ENCODE results near the gene MAPT. TPM values are rescaled to one million over a fixed set of nuclear protein-coding genes. Genes with fewer than 3 reads are reported as not detected.

The MAPT gene
- total RNA-seq, 1 experiment from 2014 or later, result 0.03 TPM

DNA sequence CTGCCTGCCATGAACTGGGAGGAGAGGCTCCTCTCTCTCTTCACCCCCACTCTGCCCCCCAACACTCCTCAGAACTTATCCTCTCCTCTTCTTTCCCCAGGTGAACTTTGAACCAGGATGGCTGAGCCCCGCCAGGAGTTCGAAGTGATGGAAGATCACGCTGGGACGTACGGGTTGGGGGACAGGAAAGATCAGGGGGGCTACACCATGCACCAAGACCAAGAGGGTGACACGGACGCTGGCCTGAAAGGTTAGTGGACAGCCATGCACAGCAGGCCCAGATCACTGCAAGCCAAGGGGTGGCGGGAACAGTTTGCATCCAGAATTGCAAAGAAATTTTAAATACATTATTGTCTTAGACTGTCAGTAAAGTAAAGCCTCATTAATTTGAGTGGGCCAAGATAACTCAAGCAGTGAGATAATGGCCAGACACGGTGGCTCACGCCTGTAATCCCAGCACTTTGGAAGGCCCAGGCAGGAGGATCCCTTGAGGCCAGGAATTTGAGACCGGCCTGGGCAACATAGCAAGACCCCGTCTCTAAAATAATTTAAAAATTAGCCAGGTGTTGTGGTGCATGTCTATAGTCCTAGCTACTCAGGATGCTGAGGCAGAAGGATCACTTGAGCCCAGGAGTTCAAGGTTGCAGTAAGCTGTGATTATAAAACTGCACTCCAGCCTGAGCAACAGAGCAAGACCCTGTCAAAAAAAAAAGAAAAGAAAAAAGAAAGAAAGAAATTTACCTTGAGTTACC, 68.0 kb downstream of the MAPT start:
- no peaks in the 10 kb centered on the region for H3K36me3 ChIP-seq
- no peak for DNase-seq (ENCODE audit: low read depth in 1 of 2, low spot score in 2 of 2)
- no peak overlapping the region for H3K4me3 ChIP-seq
- H3K27ac ChIP-seq, result no peak overlapping the region
- H3K9me3 ChIP-seq (replicated peaks), result no peaks in the 10 kb centered on the region
- no peaks in the 10 kb centered on the region for H3K4me1 ChIP-seq (replicated peaks)
- H3K27me3 ChIP-seq (replicated peaks), result peaks cover 49% of the 10 kb centered on the region

DNA sequence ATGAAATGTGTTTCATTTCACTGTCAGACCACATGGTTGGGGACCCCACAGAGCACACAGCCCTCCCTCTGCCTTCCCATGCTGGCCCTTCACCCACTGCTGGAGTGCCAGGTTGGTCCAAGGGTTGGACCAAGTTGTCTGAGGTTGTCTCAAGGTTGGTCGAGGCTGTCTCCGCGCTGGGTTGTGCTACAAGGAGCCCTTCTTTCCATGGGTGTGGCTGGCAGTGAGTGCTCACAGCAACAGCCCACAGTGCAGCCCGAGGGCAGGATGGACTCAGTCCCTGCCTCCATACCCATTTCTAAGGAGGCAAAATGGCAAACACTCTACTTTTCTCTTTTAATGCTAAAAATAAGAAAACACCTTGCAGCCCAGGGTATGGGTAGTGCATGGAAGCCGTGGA, 68.9 kb downstream of the MAPT start:
- Histone ChIP-seq H3K4me1 (replicated peaks) (no peaks in the 10 kb centered on the region), H3K27me3 (replicated peaks) (peaks cover 45% of the 10 kb centered on the region), H3K27ac (no peak overlapping the region), H3K36me3 (no peaks in the 10 kb centered on the region), H3K4me3 (no peak overlapping the region), H3K9me3 (replicated peaks) (no peaks in the 10 kb centered on the region)
- DNase-seq (ENCODE audit: low read depth in 1 of 2, low spot score in 2 of 2), result no peak

DNA sequence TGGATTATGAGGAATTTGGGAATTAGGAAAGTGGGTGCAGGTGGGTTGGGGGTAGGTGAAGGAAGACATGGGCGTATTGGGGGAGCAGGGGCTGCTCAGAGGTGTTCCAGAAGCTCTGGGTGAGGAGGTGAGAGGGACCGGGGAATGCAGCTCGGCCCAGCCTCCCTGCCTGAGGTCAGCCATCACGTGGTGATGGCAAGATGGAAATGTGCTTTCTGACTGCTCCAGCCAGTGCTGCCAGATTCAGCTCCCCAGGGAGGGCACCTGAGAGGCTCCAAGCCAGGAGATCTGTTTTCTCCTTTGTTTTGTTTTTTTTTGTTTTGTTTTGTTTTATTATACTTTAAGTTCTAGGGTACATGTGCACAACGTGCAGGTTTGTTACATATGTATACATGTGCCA, 69.5 kb downstream of the MAPT start:
- Histone ChIP-seq H3K4me1 (replicated peaks) (no peaks in the 10 kb centered on the region), H3K27me3 (replicated peaks) (peaks cover 47% of the 10 kb centered on the region), H3K27ac (no peak overlapping the region), H3K9me3 (replicated peaks) (no peaks in the 10 kb centered on the region), H3K36me3 (no peaks in the 10 kb centered on the region), H3K4me3 (no peak overlapping the region)
- DNase-seq (ENCODE audit: low read depth in 1 of 2, low spot score in 2 of 2), result no peak

DNA sequence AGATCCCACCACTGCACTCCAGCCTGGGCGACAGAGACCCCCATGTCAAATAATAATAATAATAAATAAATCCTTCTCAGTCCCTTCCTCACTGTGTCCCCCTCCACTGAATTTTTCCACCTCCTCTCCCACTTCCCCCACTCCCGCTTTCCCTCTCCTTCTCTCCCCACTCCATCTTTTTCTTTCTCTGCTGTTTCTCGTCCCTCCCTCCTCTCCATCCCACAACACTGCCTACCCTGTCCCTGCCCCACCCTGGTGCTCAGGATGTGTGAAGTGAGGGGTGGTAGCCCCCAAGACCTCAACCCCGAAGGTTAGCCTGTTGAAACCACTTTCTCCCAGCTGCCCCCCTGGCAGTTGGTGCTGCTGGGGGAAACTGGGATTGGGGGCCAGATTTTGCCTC, 70.3 kb downstream of the MAPT start:
- H3K4me1 ChIP-seq (replicated peaks), result no peaks in the 10 kb centered on the region
- no peak for DNase-seq (ENCODE audit: low read depth in 1 of 2, low spot score in 2 of 2)
- H3K27me3 ChIP-seq (replicated peaks), result peaks cover 41% of the 10 kb centered on the region

DNA sequence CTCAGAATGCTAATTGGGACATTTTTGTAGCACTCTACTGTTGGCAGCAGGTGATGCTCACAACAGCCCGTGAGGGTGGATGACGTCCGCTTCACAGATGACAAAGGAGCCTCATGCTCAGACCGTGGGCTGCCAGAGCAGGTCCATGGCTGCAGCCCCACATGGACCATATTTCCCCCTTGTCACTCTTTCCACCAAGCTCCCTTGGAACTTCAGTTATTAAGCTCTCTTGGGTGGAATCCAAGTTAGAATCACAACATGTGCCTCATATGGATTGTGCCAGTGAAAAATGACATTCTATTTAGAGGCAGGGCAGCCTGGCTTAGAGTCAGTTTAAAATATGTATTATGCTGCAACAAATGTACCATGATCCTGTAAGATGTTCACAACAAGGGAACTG, 71.5 kb downstream of the MAPT start:
- Histone ChIP-seq H3K4me1 (replicated peaks) (no peaks in the 10 kb centered on the region), H3K4me3 (no peak overlapping the region), H3K27me3 (replicated peaks) (peaks cover 35% of the 10 kb centered on the region), H3K36me3 (no peaks in the 10 kb centered on the region), H3K27ac (no peak overlapping the region), H3K9me3 (replicated peaks) (peaks cover 9% of the 10 kb centered on the region; the same call in 1 of the 2 replicates)
- DNase-seq (ENCODE audit: low read depth in 1 of 2, low spot score in 2 of 2), result no peak

More for the DNA sequence above, 70.3 kb downstream of the MAPT start:
- Histone ChIP-seq H3K9me3 (replicated peaks) (peaks cover under 1% of the 10 kb centered on the region; the same call in 1 of the 2 replicates), H3K36me3 (no peaks in the 10 kb centered on the region), H3K27ac (no peak overlapping the region), H3K4me3 (no peak overlapping the region)

DNA sequence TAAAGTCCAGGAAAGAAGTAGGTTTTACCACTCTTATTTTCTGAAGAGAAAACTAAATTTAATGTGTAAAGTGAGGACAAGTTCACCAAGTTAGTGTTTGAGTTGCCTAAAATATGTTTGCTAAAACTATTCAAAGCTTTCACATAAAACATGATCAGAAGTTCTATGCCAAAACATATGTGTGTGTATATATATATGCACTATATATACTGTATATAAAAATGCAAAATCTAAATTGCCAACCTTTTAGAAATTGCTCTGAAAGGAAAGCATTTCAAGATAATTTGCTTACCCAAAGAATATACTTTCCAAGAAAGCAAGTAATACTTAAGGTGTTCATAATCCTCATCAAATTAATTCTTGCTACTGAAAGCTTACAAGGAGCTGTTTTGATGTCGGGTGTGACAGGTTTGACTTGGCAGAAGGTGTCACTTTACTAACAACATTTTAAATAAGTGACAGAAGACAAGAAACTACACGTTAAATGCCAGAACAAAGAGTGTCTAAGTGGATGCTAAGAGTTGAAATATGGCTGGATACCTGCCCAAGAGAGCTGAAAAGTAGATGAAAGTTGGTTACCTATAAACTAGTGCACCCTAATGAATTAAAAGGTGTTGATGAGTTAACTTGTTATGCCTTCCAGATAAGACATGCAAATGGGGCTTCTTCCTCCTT, 72.4 kb downstream of the MAPT start:
- Histone ChIP-seq H3K27ac (no peak overlapping the region), H3K36me3 (no peaks in the 10 kb centered on the region), H3K9me3 (replicated peaks) (peaks cover 9% of the 10 kb centered on the region; the same call in 1 of the 2 replicates), H3K4me1 (replicated peaks) (no peaks in the 10 kb centered on the region), H3K27me3 (replicated peaks) (peaks cover 35% of the 10 kb centered on the region), H3K4me3 (no peak overlapping the region)
- no peak for DNase-seq (ENCODE audit: low read depth in 1 of 2, low spot score in 2 of 2)

DNA sequence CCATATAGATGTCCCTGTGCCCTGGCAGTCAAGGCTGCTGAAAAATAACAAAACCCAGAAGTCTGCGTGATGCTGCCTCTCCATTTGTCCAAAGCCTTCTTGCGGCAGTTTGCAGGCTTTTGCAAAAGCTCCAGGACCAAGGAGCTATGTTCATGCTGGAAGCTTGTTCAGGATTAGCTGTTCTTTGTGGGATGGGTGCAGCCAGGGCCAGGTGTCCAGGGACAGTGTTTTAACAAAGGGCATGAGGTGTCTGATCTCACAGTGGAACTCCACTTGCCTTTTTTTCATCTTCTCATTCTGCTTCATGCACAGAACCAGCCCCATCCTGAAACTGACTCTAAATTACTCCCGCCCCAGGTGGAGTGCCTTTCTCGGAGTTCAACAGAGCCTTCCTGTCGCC, 73.0 kb downstream of the MAPT start:
- no peak overlapping the region for H3K27ac ChIP-seq
- no peak for DNase-seq (ENCODE audit: low read depth in 1 of 2, low spot score in 2 of 2)
- peaks cover 9% of the 10 kb centered on the region; the same call in 1 of the 2 replicates for H3K9me3 ChIP-seq (replicated peaks)
- no peaks in the 10 kb centered on the region for H3K36me3 ChIP-seq
- no peaks in the 10 kb centered on the region for H3K4me1 ChIP-seq (replicated peaks)
- H3K27me3 ChIP-seq (replicated peaks), result peaks cover 35% of the 10 kb centered on the region
- no peak overlapping the region for H3K4me3 ChIP-seq

DNA sequence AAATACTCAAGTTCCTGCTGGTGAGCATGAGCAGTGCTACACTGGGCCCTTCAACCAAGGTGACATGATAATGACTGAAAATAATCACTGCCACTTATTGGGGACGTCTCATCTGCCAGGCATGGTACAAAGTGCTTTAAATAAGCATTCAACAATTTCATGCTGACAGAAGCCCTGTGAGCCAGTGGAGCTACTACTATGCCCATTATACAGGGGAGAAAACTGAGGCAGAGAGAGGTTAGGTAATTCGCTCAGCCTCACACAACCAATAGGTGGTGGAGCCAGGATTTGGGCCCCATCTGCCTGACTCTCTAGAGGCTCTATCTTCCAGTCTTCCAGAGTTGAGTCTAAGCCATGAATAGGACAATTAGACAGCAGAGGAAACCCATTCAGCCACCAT, 74.4 kb downstream of the MAPT start:
- Histone ChIP-seq H3K36me3 (no peaks in the 10 kb centered on the region), H3K4me3 (no peak overlapping the region), H3K27ac (no peak overlapping the region), H3K27me3 (replicated peaks) (peaks cover 37% of the 10 kb centered on the region), H3K9me3 (replicated peaks) (peaks cover 9% of the 10 kb centered on the region; the same call in 1 of the 2 replicates), H3K4me1 (replicated peaks) (no peaks in the 10 kb centered on the region)
- DNase-seq (ENCODE audit: low read depth in 1 of 2, low spot score in 2 of 2), result no peak

DNA sequence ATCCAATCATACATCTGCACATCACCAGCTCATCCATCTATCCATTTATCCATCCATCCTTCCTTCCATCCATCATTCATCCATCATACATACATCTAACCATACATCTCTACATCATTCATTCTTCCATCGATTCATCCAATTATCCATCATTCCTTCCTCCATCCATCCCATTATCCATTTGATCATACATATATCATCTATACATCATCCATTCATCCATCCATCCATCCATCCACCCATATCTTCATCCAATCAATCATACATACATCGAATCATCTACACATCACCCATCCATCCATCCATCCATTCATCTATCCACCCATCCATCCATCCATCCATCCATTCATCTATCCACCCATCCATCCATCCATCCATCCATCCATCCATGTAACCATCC, 75.4 kb downstream of the MAPT start:
- Histone ChIP-seq H3K27ac (no peak overlapping the region), H3K27me3 (replicated peaks) (peaks cover 44% of the 10 kb centered on the region), H3K4me3 (no peak overlapping the region), H3K4me1 (replicated peaks) (no peaks in the 10 kb centered on the region), H3K9me3 (replicated peaks) (peaks cover 9% of the 10 kb centered on the region; the same call in 1 of the 2 replicates), H3K36me3 (no peaks in the 10 kb centered on the region)
- no peak for DNase-seq (ENCODE audit: low read depth in 1 of 2, low spot score in 2 of 2)

DNA sequence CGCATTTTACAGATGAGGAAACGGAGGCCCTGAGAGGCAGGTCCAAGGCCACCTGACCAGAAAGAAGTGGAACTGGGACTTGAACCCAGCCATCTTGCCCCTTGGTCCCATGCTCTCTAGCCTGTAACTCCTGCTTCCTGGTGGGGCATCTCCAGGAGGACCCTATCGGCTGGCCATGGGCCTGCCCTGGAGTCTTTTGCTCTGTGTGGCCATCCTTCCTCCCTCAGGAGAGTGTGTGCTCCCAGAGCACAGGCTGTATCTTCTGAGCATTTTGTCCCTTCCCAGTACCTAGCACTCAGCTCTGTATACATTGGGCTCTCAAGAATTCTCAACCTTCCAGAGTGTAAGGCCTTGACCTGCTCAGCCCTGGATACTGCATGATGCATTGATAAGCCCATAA, 76.3 kb downstream of the MAPT start:
- Histone ChIP-seq H3K27ac (no peak overlapping the region), H3K36me3 (no peaks in the 10 kb centered on the region), H3K9me3 (replicated peaks) (peaks cover 9% of the 10 kb centered on the region; the same call in 1 of the 2 replicates), H3K4me1 (replicated peaks) (no peaks in the 10 kb centered on the region), H3K27me3 (replicated peaks) (peaks cover 36% of the 10 kb centered on the region), H3K4me3 (no peak overlapping the region)
- no peak for DNase-seq (ENCODE audit: low read depth in 1 of 2, low spot score in 2 of 2)

DNA sequence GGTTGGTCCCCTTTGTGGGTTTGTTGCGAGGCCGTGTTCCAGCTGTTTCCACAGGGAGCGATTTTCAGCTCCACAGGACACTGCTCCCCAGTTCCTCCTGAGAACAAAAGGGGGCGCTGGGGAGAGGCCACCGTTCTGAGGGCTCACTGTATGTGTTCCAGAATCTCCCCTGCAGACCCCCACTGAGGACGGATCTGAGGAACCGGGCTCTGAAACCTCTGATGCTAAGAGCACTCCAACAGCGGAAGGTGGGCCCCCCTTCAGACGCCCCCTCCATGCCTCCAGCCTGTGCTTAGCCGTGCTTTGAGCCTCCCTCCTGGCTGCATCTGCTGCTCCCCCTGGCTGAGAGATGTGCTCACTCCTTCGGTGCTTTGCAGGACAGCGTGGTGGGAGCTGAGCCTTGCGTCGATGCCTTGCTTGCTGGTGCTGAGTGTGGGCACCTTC, 77.4 kb downstream of the MAPT start:
- H3K4me3 ChIP-seq, result no peak overlapping the region
- H3K27ac ChIP-seq, result no peak overlapping the region
- no peaks in the 10 kb centered on the region for H3K4me1 ChIP-seq (replicated peaks)
- peaks cover 26% of the 10 kb centered on the region for H3K27me3 ChIP-seq (replicated peaks)
- no peak for DNase-seq (ENCODE audit: low read depth in 1 of 2, low spot score in 2 of 2)
- peaks cover 9% of the 10 kb centered on the region; the same call in 1 of the 2 replicates for H3K9me3 ChIP-seq (replicated peaks)
- no peaks in the 10 kb centered on the region for H3K36me3 ChIP-seq

DNA sequence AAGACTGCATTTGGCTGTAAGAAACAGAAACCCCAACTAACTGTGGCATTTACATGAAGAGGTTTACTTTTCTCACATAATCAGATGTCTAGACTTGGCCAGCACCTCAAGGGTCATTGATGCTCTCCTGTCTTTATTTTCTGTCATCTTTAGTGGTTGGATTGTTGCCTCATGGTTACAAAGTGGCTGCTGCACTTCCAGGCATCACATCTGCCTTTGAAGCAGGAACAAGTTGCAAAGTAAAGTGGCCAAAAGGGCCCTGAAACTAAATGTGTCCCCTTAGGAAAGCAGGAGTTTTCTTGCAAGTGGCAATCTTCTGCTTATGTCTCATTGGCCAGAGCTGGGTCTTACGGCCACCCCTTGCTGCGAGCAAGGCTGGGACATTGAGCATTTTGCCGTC, 78.2 kb downstream of the MAPT start:
- DNase-seq (ENCODE audit: low read depth in 1 of 2, low spot score in 2 of 2), result no peak
- Histone ChIP-seq H3K36me3 (no peaks in the 10 kb centered on the region), H3K27ac (no peak overlapping the region), H3K27me3 (replicated peaks) (peaks cover 22% of the 10 kb centered on the region), H3K4me3 (no peak overlapping the region), H3K4me1 (replicated peaks) (no peaks in the 10 kb centered on the region), H3K9me3 (replicated peaks) (peaks cover 9% of the 10 kb centered on the region; the same call in 1 of the 2 replicates)

DNA sequence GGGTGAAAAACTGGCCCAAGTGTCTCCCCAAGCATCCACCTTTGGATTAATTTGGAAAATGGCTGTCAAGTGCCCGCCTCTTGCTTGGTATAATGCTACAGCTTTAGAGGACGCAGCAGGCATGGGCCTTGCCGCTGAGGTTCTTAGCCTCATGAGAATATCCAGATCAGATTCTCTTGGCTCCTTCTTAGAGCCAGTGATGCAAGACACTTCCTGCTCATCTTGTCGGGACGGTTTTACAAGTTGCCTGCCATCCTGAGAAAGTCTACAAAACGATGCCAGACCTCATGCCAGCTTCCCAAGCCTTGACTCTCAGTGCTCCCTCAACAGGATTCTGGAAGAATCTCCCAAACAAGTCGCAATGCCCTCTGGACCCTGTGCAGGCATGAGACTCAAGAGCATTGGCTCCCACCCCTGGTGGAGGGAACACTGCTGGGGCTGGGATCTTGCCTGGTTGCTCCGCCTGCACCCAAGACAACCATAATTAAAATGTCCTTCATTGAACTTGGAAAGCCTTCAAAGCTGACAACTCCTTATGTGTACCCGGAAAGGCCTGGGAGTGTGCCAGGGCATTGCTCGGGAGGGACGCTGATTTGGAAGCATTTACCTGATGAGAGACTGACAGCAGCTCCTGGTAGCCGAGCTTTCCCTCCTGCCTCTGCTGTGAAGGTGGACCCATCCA, 78.9 kb downstream of the MAPT start:
- no peak overlapping the region for H3K27ac ChIP-seq
- H3K4me1 ChIP-seq (replicated peaks), result no peaks in the 10 kb centered on the region
- peaks cover 9% of the 10 kb centered on the region; the same call in 1 of the 2 replicates for H3K9me3 ChIP-seq (replicated peaks)
- no peaks in the 10 kb centered on the region for H3K36me3 ChIP-seq
- H3K4me3 ChIP-seq, result no peak overlapping the region
- H3K27me3 ChIP-seq (replicated peaks), result peaks cover 24% of the 10 kb centered on the region
- DNase-seq (ENCODE audit: low read depth in 1 of 2, low spot score in 2 of 2), result no peak

Data from SJSA1 (cell line).